Measurements from ENCODE around the gene HARS2. TPM values are rescaled to one million over a fixed set of nuclear protein-coding genes. Genes with fewer than 3 reads are reported as not detected.

Gene HARS2
- total RNA-seq, 1 donor: 28.6 TPM

- Histone ChIP-seq H3K27ac (ENCODE audit: low read depth, low read length) (no peak overlapping the region), H3K4me3 (ENCODE audit: insufficient read depth, low read length) (no peak overlapping the region), H4K20me1 (ENCODE audit: insufficient read depth, low read length) (no peaks in the 10 kb centered on the region), H3K9me3 (ENCODE audit: low read depth, low read length) (no peaks in the 10 kb centered on the region), H3K36me3 (ENCODE audit: insufficient read depth, low read length) (no peaks in the 10 kb centered on the region), H3K27me3 (ENCODE audit: insufficient read depth, low read length) (no peaks in the 10 kb centered on the region), H3K4me1 (ENCODE audit: insufficient read depth, low read length) (no peaks in the 10 kb centered on the region), H3K4me2 (ENCODE audit: insufficient read depth, low read length) (no peak overlapping the region), H2AFZ (ENCODE audit: low read length) (no peak overlapping the region), H3K79me2 (ENCODE audit: insufficient read depth, low read length) (no peaks in the 10 kb centered on the region)
- TF ChIP-seq CTCF (IDR thresholded peaks at IDR 0.05; ENCODE audit: extremely low read depth, low read depth, low read length): no peak
- DNase-seq (ENCODE audit: insufficient read length, low spot score, missing footprints): no peak
These were observed 50.7 kb downstream of the HARS2 start for GRCh38 chr5:140741967-140742366.

Small RNA genes within 50 kb of the gene (small RNA-seq; reads per million reads assigned to genes)
- gene VTRNA1-1 (71.1 reads per million, percentile 97 among the genes with 10 or more reads in this experiment), gene VTRNA1-2 (6.1 reads per million, percentile 89 among the genes with 10 or more reads in this experiment), gene VTRNA1-3 (2.2 reads per million, percentile 69 among the genes with 10 or more reads in this experiment)

Other genes with a start within 250 kb of the HARS2 start
- gene EIF4EBP3, start 143.8 kb upstream of the HARS2 start, total RNA-seq: 3.8 and 4.7 TPM in 2 replicates
- 28.2 and 35.7 TPM in 2 replicates for gene SRA1, start 134.0 kb upstream of the HARS2 start, total RNA-seq
- gene APBB3, start 126.9 kb upstream of the HARS2 start, total RNA-seq: 19.7 and 24.2 TPM in 2 replicates
- gene SLC35A4, start 126.6 kb upstream of the HARS2 start, total RNA-seq: 17.4 and 20.6 TPM in 2 replicates
- 1.8 and 4.0 TPM in 2 replicates for gene CD14, start 58.3 kb upstream of the HARS2 start, total RNA-seq
- 8.3 and 8.5 TPM in 2 replicates for gene TMCO6, start 52.0 kb upstream of the HARS2 start, total RNA-seq
- 29.7 and 30.6 TPM in 2 replicates for gene NDUFA2, start 43.8 kb upstream of the HARS2 start, total RNA-seq
- 70.1 and 84.3 TPM in 2 replicates for gene IK, start 43.6 kb upstream of the HARS2 start, total RNA-seq
- 30.8 and 32.1 TPM in 2 replicates for gene WDR55, start 26.6 kb upstream of the HARS2 start, total RNA-seq
- gene DND1, start 17.9 kb upstream of the HARS2 start, total RNA-seq: 0.59 TPM in 1 of 2 replicates, not detected in the other
- gene HARS1, start 85 bp upstream of the HARS2 start, total RNA-seq: 41.3 and 41.6 TPM in 2 replicates
- 31.8 and 33.9 TPM in 2 replicates for gene ZMAT2, start 9.0 kb downstream of the HARS2 start, total RNA-seq
- gene PCDHA1, start 94.7 kb downstream of the HARS2 start, total RNA-seq: not detected in 2 replicates
- under 0.01 and 0.29 TPM in 2 replicates for gene PCDHA2, start 103.4 kb downstream of the HARS2 start, total RNA-seq
- gene PCDHA3, start 109.6 kb downstream of the HARS2 start, total RNA-seq: 0.36 and 0.59 TPM in 2 replicates
- gene PCDHA4, start 115.6 kb downstream of the HARS2 start, total RNA-seq: 0.72 and 0.88 TPM in 2 replicates
- under 0.01 and 0.29 TPM in 2 replicates for gene PCDHA5, start 130.2 kb downstream of the HARS2 start, total RNA-seq
- gene PCDHA6, start 136.5 kb downstream of the HARS2 start, total RNA-seq: 0.88 and 1.1 TPM in 2 replicates
- gene PCDHA7, start 142.8 kb downstream of the HARS2 start, total RNA-seq: 0.59 and 0.72 TPM in 2 replicates
- gene PCDHA8, start 149.7 kb downstream of the HARS2 start, total RNA-seq: 0.29 and 0.36 TPM in 2 replicates
- gene PCDHA9, start 156.9 kb downstream of the HARS2 start, total RNA-seq: 0.29 and 0.36 TPM in 2 replicates
- gene PCDHA10, start 164.4 kb downstream of the HARS2 start, total RNA-seq: 0.36 and 0.59 TPM in 2 replicates
- 0.29 and 0.36 TPM in 2 replicates for gene PCDHA11, start 177.5 kb downstream of the HARS2 start, total RNA-seq
- gene PCDHA12, start 183.9 kb downstream of the HARS2 start, total RNA-seq: under 0.01 and 0.36 TPM in 2 replicates
- under 0.01 TPM in 2 replicates for gene PCDHA13, start 190.7 kb downstream of the HARS2 start, total RNA-seq
- 0.29 and 0.36 TPM in 2 replicates for gene PCDHAC1, start 234.8 kb downstream of the HARS2 start, total RNA-seq